Activated CD8-positive, alpha-beta T cell treated with anti-CD3 and anti-CD28 coated beads for 36 hours (primary cell): ENCODE measurements around the gene PCDHB6. TPM values are rescaled to one million over a fixed set of nuclear protein-coding genes. Genes with fewer than 3 reads are reported as not detected.

Experiments used
- total RNA-seq, 2 experiments: library from RNA; stranded (reverse); gene quantifications; one replicate each; pipeline ENCODE4 v1.2.3, GENCODE V29; 2021

The PCDHB6 gene
- total RNA-seq, 2 experiments from 2014 or later = not detected

Other genes starting within 250 kb of the PCDHB6 start
- not detected for gene PCDHAC1, start 223.8 kb upstream of the PCDHB6 start, total RNA-seq
- gene PCDHAC2, start 183.6 kb upstream of the PCDHB6 start, total RNA-seq = not detected
- not detected for gene PCDHB1, start 98.7 kb upstream of the PCDHB6 start, total RNA-seq
- not detected for gene PCDHB2, start 55.4 kb upstream of the PCDHB6 start, total RNA-seq
- gene PCDHB3, start 49.6 kb upstream of the PCDHB6 start, total RNA-seq = not detected
- gene PCDHB4, start 28.2 kb upstream of the PCDHB6 start, total RNA-seq = not detected
- not detected for gene PCDHB5, start 14.9 kb upstream of the PCDHB6 start, total RNA-seq
- gene PCDHB7, start 22.6 kb downstream of the PCDHB6 start, total RNA-seq = not detected
- not detected for gene PCDHB8, start 27.7 kb downstream of the PCDHB6 start, total RNA-seq
- gene PCDHB16, start 32.3 kb downstream of the PCDHB6 start, total RNA-seq = not detected
- not detected for gene PCDHB9, start 37.1 kb downstream of the PCDHB6 start, total RNA-seq
- gene PCDHB10, start 42.3 kb downstream of the PCDHB6 start, total RNA-seq = not detected
- gene PCDHB11, start 49.6 kb downstream of the PCDHB6 start, total RNA-seq = not detected
- gene PCDHB12, start 58.7 kb downstream of the PCDHB6 start, total RNA-seq = not detected
- not detected for gene PCDHB13, start 63.9 kb downstream of the PCDHB6 start, total RNA-seq
- not detected for gene PCDHB14, start 73.3 kb downstream of the PCDHB6 start, total RNA-seq
- gene PCDHB15, start 95.3 kb downstream of the PCDHB6 start, total RNA-seq = not detected
- gene SLC25A2, start 154.0 kb downstream of the PCDHB6 start, total RNA-seq = under 1 TPM in 1 of 2 experiments, not detected in 1; 0.25 TPM
- 10 to 100 TPM; 56.2 to 58.1 TPM for gene TAF7, start 170.7 kb downstream of the PCDHB6 start, total RNA-seq
- under 1 TPM in 1 of 2 experiments, not detected in 1; 0.07 TPM for gene PCDHGA1, start 180.5 kb downstream of the PCDHB6 start, total RNA-seq
- not detected for gene PCDHGA2, start 188.7 kb downstream of the PCDHB6 start, total RNA-seq
- not detected for gene PCDHGA3, start 193.8 kb downstream of the PCDHB6 start, total RNA-seq
- gene PCDHGB1, start 200.0 kb downstream of the PCDHB6 start, total RNA-seq = not detected
- not detected for gene PCDHGA4, start 205.0 kb downstream of the PCDHB6 start, total RNA-seq
- under 1 TPM; 0.11 to 0.14 TPM for gene PCDHGB2, start 209.9 kb downstream of the PCDHB6 start, total RNA-seq
- gene PCDHGA5, start 214.1 kb downstream of the PCDHB6 start, total RNA-seq = not detected
- under 1 TPM; 0.07 to 0.16 TPM for gene PCDHGB3, start 220.2 kb downstream of the PCDHB6 start, total RNA-seq
- gene PCDHGA6, start 223.8 kb downstream of the PCDHB6 start, total RNA-seq = not detected
- not detected for gene PCDHGA7, start 232.7 kb downstream of the PCDHB6 start, total RNA-seq
- gene PCDHGB4, start 237.6 kb downstream of the PCDHB6 start, total RNA-seq = not detected
- gene PCDHGA8, start 242.6 kb downstream of the PCDHB6 start, total RNA-seq = not detected
- under 1 TPM in 1 of 2 experiments, not detected in 1; 0.11 TPM for gene PCDHGB5, start 247.9 kb downstream of the PCDHB6 start, total RNA-seq